K562 (cell line): Measurements from ENCODE around the gene GMIP. TPM values are rescaled to one million over a fixed set of nuclear protein-coding genes. Genes with fewer than 3 reads are reported as not detected.

Source experiments
- ATAC-seq: fragments of 200-7000 bp; cut with Tn5 transposase; 3 replicates; pipeline ENCODE4 v1.9.1; 2020; ENCODE audit warnings: moderate library complexity
- BruUV-seq: library from RNA; stranded (reverse); fragments of 400-500 nt; replicated peaks from 2 replicates; lab custom pipeline; 2021; lab: Mats Ljungman, UMichigan
- CTCF ChIA-PET: fragments of 300-600 bp; formaldehyde crosslinking; extraction: SDS; loops from one replicate; lab custom pipeline; 2021; ENCODE audit warnings: low intra/inter-chr PET ratio; lab: Yijun Ruan, JAX
- POLR2A ChIA-PET: fragments of 300-600, 350-650 bp; sonication (Branson Sonifier 250); formaldehyde crosslinking; extraction: SDS; loops from one replicate; lab custom pipeline; 2021; ENCODE audit warnings: antibody characterized with exemption, inconsistent platforms; lab: Yijun Ruan, JAX
- DNase-seq, 4 experiments: peaks; one replicate each; pipeline versions ENCODE4 v3.0.0 to v3.0.0-alpha.2; 2011 to 2018; ENCODE audit warnings: low spot score in 3 of 4, mixed read lengths in 3 of 4; ENCODE audit errors: extremely low read depth in 1 of 4
- FAIRE-seq: peaks from 2 replicates; lab custom pipeline; 2011; peaks lifted over from hg19 to GRCh38; lab: Jason Lieb, UNC
- H2AFZ ChIP-seq: 2 replicates; pipeline ENCODE4 v1.6.0; 2011; ENCODE audit warnings: low read depth, low read length, control low read depth, inconsistent platforms
- H3K27ac ChIP-seq: fragments of 200-600 bp; 3 replicates; pipeline ENCODE4 v1.8.0; 2011; ENCODE audit warnings: low read depth, mild to moderate bottlenecking, control low read depth, inconsistent platforms, low read length, moderate library complexity, mixed read lengths; ENCODE audit errors: extremely low read depth
- H3K27me3 ChIP-seq, 2 experiments: fragments of 300-600 bp in 1 of 2; 2 replicates in 1 of 2; 3 replicates in 1 of 2; pipeline versions ENCODE4 v1.6.0 to v1.8.0; 2011; ENCODE audit warnings: inconsistent platforms in 2 of 2, low read length in 2 of 2, mild to moderate bottlenecking in 1 of 2, mixed read lengths in 1 of 2, moderate library complexity in 1 of 2; ENCODE audit not compliant: control insufficient read depth in 2 of 2, insufficient read depth in 2 of 2
- H3K36me3 ChIP-seq: fragments of 300-600 bp; 3 replicates; pipeline ENCODE4 v1.8.0; 2011; ENCODE audit warnings: mild to moderate bottlenecking, low read length, inconsistent platforms; ENCODE audit not compliant: control insufficient read depth, insufficient read depth
- H3K4me1 ChIP-seq, 2 experiments: fragments of 200-600 bp in 1 of 2; replicated peaks in 1 of 2; 2 replicates in 1 of 2; 3 replicates in 1 of 2; pipeline versions ENCODE4 v1.5.1 to v1.8.0; 2011; ENCODE audit warnings: inconsistent platforms in 2 of 2, low read length in 2 of 2, mild to moderate bottlenecking in 1 of 2, mixed read lengths in 1 of 2, moderate library complexity in 1 of 2; ENCODE audit not compliant: control insufficient read depth in 2 of 2, insufficient read depth in 2 of 2
- H3K4me2 ChIP-seq: 2 replicates; pipeline ENCODE4 v1.6.1; 2011; ENCODE audit warnings: low read length, control low read depth, inconsistent platforms, mixed read lengths; ENCODE audit not compliant: insufficient read depth
- H3K4me3 ChIP-seq: fragments of 200-600 bp; sonication (generic), shearing (Covaris generic); 2 replicates; pipeline ENCODE4 v1.5.1; 2016; ENCODE audit warnings: control low read depth, inconsistent platforms
- H3K79me2 ChIP-seq: fragments of 200-600 bp; 3 replicates; pipeline ENCODE4 v1.8.0; 2011; ENCODE audit warnings: low read length, inconsistent platforms; ENCODE audit not compliant: control insufficient read depth, insufficient read depth
- H3K9ac ChIP-seq, 2 experiments: 2 replicates each; pipeline versions ENCODE4 v1.6.0 to v1.6.1; 2011; ENCODE audit warnings: low read depth in 2 of 2, low read length in 2 of 2, control low read depth in 1 of 2, inconsistent platforms in 1 of 2, mild to moderate bottlenecking in 1 of 2, mixed read lengths in 1 of 2; ENCODE audit not compliant: insufficient read depth in 1 of 2
- H3K9me1 ChIP-seq: one replicate; pipeline ENCODE4 v1.6.0; 2011; ENCODE audit warnings: inconsistent platforms, mild to moderate bottlenecking, low read length, moderate library complexity; ENCODE audit not compliant: control insufficient read depth, insufficient read depth
- H3K9me3 ChIP-seq: replicated peaks from 2 replicates; pipeline ENCODE4 v1.5.1; 2011; ENCODE audit warnings: low read depth, low read length, inconsistent platforms; ENCODE audit not compliant: control insufficient read depth, insufficient read depth
- H4K20me1 ChIP-seq: replicated peaks from 2 replicates; pipeline ENCODE4 v1.6.1; 2011; ENCODE audit warnings: low read length, inconsistent platforms, mixed read lengths; ENCODE audit not compliant: control insufficient read depth, insufficient read depth
- HOXB6 ChIP-seq: fragments of 250-450 bp; sonication (Bioruptor Pico); IDR thresholded peaks from 2 replicates; pipeline ENCODE4 v1.5.1; 2022; ENCODE audit warnings: mild to moderate bottlenecking, borderline replicate concordance
- ZEB2 ChIP-seq: fragments of 450-650 bp; IDR thresholded peaks from 2 replicates; pipeline ENCODE4 v1.6.1; 2016
- ZSCAN32 ChIP-seq: fragments of 450-650 bp; formaldehyde crosslinking; IDR thresholded peaks from 2 replicates; pipeline ENCODE4 v1.4.0; 2020; ENCODE audit warnings: mild to moderate bottlenecking, moderate library complexity
- ZZZ3 ChIP-seq: fragments of 450-650 bp; IDR thresholded peaks from 2 replicates; pipeline ENCODE4 v1.6.1; 2016; ENCODE audit warnings: antibody characterized with exemption, mild to moderate bottlenecking, moderate library complexity
- WGBS: fragments of 100-300 bp; shearing (Covaris generic); methylation state at CpG from one replicate; pipeline ENCODE4 v1.1.6; 2016; ENCODE audit warnings: low coverage, mixed read lengths; ENCODE audit not compliant: insufficient coverage; ENCODE audit errors: missing lambda C conversion rate; 5-methylcytosine and 5-hydroxymethylcytosine counted together
- in situ Hi-C: fragments of 300-500 bp; cut with MboI; formaldehyde crosslinking; loops from 4 replicates; pipeline ENCODE4 v1.15.0; 2018; ENCODE audit warnings: inconsistent platforms, mixed read lengths
- intact Hi-C: fragments of 100-400 bp; cut with micrococcal nuclease; formaldehyde crosslinking; loops from 2 replicates; pipeline ENCODE4 v1.14.2; 2022
- polyA plus RNA-seq, 8 experiments: library from polyadenylated mRNA; depleted of rRNA in 4 of 8; stranded (reverse) in 5 of 8; unstranded in 3 of 8; fragments of >200 nt; fragmentation: Nextera tagmentation in 2 of 8; fragmentation: Illumina TruSeq in 1 of 8; extraction: Ambion mirVana in 2 of 8; extraction: Trizol in 1 of 8; gene quantifications; 2 replicates each; pipeline versions ENCODE4 v1.2.1 to v1.2.3, GENCODE V29; 2011 to 2014; ENCODE audit warnings: inconsistent platforms in 1 of 8, missing spikeins in 1 of 8
- total RNA-seq, 7 experiments: library from RNA; depleted of rRNA in 6 of 7; stranded (reverse); fragments of >200 nt in 6 of 7; fragmentation: Illumina TruSeq in 2 of 7; extraction: Trizol in 2 of 7; gene quantifications; 2 replicates each; pipeline versions ENCODE4 v1.2.1 to v1.2.3, GENCODE V29; 2011 to 2021; ENCODE audit warnings: low replicate concordance in 1 of 7
- TF ChIP-seq, protein P1 (sequence below): fragments of 250-450 bp; sonication (Bioruptor Pico); IDR thresholded peaks from 2 replicates; pipeline ENCODE4 v1.8.0; 2021; ENCODE audit warnings: moderate library complexity, mild to moderate bottlenecking, inconsistent platforms
- TF ChIP-seq, protein P2 (sequence below): fragments of 450-650 bp; IDR thresholded peaks from 2 replicates; pipeline ENCODE4 v1.6.1; 2016

Gene GMIP
- total and polyA plus RNA-seq, 9 of the 15 experiments (the other 6 are each of a cell fraction or from before 2014, with no cell fraction given), result 0.14 to 15.8 (median 3.2) TPM

DNA sequence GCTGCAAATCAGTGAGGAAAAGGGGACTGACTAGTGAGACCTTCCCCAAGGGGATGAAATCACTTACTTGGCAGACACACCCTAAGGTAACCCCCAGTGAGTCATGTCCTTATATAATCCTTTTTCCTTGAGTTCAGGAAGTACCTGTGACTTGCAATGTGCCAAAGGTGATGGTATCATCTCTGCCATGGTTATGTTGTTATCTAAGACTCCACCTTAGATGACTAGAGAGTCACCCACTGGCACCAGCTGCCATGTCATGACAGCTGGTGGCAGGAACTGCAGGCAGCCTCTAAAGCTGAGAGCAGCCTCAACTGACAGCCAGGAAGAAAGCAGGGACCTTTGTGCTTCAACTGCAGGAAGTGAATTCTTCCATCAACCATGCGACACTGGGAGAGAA is 37.4 kb downstream of the GMIP start (continued):
- TF ChIP-seq, protein P1, sequence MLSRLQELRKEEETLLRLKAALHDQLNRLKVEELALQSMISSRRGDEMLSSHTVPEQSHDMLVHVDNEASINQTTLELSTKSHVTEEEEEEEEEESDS (CRISPR knock-in tag), result no peak
- TF ChIP-seq ZSCAN32 (CRISPR knock-in tag) (no peak), ZEB2 (0 out of 2 replicates have a peak, but pooled peaks have one; percentile 24)

DNA sequence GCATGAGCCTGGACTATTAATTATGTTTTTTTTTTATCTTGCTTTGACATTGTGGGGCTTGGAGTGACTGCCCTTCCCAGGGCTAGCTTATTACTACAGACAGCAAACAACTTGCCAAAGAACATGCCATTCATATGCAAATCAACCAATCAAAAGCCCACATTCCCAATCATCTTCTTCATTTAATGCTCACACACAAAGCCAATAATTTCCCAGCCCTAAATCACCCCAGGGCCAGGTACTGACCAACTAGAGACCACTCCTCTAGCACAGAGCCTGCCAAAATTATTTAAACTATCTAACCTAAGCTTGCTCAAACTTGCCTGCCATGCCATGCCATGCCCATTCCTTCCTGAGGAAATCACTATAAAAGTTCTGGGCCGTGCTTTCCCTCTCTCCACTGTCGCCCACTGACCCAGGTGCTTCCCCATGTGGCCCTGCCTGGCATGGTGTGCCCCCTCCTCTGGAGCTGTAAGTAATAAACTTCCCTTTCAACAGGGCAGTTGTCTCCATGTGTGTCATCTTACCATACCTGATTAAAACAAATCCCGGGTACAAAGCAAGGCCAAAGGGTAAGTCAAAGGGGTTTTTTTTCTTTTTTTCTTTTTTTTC is 40.6 kb downstream of the GMIP start:
- H3K9ac ChIP-seq, result no peak overlapping the region
- ChIA-PET POLR2A (interaction anchor here (0.6 to 0.7 kb wide), 3 partner anchors 14 to 110 kb away, joined by 3 to 4 read pairs (median 3); partner anchors contain the start of gene PBX4), CTCF (no interaction called here)
- no TSS peak for BruUV-seq
- H3K9me1 ChIP-seq, result no peaks in the 10 kb centered on the region
- no peak overlapping the region for H3K27ac ChIP-seq
- FAIRE-seq (no peak), ATAC-seq (no peak), DNase-seq (no peak)
- no peaks in the 10 kb centered on the region for H3K36me3 ChIP-seq
- no peaks in the 10 kb centered on the region for H4K20me1 ChIP-seq
- no peak for TF ChIP-seq ZZZ3
- TF ChIP-seq, protein P2, sequence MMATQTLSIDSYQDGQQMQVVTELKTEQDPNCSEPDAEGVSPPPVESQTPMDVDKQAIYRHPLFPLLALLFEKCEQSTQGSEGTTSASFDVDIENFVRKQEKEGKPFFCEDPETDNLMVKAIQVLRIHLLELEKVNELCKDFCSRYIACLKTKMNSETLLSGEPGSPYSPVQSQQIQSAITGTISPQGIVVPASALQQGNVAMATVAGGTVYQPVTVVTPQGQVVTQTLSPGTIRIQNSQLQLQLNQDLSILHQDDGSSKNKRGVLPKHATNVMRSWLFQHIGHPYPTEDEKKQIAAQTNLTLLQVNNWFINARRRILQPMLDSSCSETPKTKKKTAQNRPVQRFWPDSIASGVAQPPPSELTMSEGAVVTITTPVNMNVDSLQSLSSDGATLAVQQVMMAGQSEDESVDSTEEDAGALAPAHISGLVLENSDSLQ, result 0 out of 2 replicates have a peak, but pooled peaks have one; percentile 8
- no peak for TF ChIP-seq HOXB6 (CRISPR knock-in tag)
- no peak overlapping the region for H3K4me2 ChIP-seq
- H3K4me3 ChIP-seq, result no peak overlapping the region
- peaks cover 3 to 9% of the 10 kb centered on the region in 2 experiments; a peak in 3 of 5 replicates for H3K4me1 ChIP-seq
- no peak overlapping the region for H2AFZ ChIP-seq
- H3K27me3 ChIP-seq, result no peaks in the 10 kb centered on the region
- H3K9me3 ChIP-seq, result no peaks in the 10 kb centered on the region
- H3K79me2 ChIP-seq, result no peaks in the 10 kb centered on the region
- in situ Hi-C loops, result no loop called here
- intact Hi-C loops, result no loop called here
- 0% methylated on average over 3 of the region's 3 CpGs for WGBS
